Sigmoid colon (tissue), 4 donors: ENCODE data around the gene MRPS14.

Source experiments
- CTCF ChIP-seq, 4 experiments: fragments of 450-650 bp in 3 of 4; fragments of 200-600 bp in 1 of 4; IDR thresholded peaks; one replicate each; pipeline ENCODE4 v1.5.1; 2016 to 2019; ENCODE audit warnings: antibody characterized with exemption in 4 of 4, mild to moderate bottlenecking in 3 of 4, moderate library complexity in 2 of 4
- EP300 ChIP-seq, 4 donors: sonication (generic); formaldehyde crosslinking; IDR thresholded peaks; one replicate each; pipeline ENCODE4 v1.6.1; 2017; ENCODE audit warnings: antibody characterized with exemption in 4 of 4
- POLR2A ChIP-seq, 2 donors: fragments of 450-650 bp; IDR thresholded peaks; one replicate each; pipeline ENCODE4 v1.6.1; 2016; ENCODE audit warnings: antibody characterized with exemption in 2 of 2, mild to moderate bottlenecking in 2 of 2, moderate library complexity in 2 of 2
- POLR2AphosphoS5 ChIP-seq, 4 donors: sonication (generic); formaldehyde crosslinking; IDR thresholded peaks; one replicate each; pipeline ENCODE4 v1.6.1; 2017; ENCODE audit warnings: antibody characterized with exemption in 4 of 4

GRCh38 chr1:174996476-174996875 is 26.7 kb downstream of the MRPS14 start:
- no peak for TF ChIP-seq CTCF (IDR thresholded peaks at IDR 0.05)
- TF ChIP-seq POLR2AphosphoS5 (IDR thresholded peaks at IDR 0.05), result no peak
- TF ChIP-seq EP300 (IDR thresholded peaks at IDR 0.05), result no peak
- no peak for TF ChIP-seq POLR2A (IDR thresholded peaks at IDR 0.05)
